PC-9 (cell line): Measurements from ENCODE around the gene LIN7B. TPM values are rescaled to one million over a fixed set of nuclear protein-coding genes. Genes with fewer than 3 reads are reported as not detected.
A peak's percentile ranks its signal among the peaks of the same experiment; 100 is the strongest.

Experiments used
- BruUV-seq: library from RNA; stranded (reverse); fragments of 400-500 nt; replicated peaks from 2 replicates; lab custom pipeline; 2021; lab: Mats Ljungman, UMichigan
- CTCF ChIA-PET: fragments of 300-600 bp; sonication (Branson Sonifier 250); formaldehyde crosslinking; loops from one replicate; lab custom pipeline; 2022; ENCODE audit warnings: antibody characterized with exemption; lab: Charles Lee
- POLR2A ChIA-PET: fragments of 300-600 bp; sonication (Branson Sonifier 250); formaldehyde crosslinking; loops from one replicate; lab custom pipeline; 2022; ENCODE audit warnings: antibody characterized with exemption; ENCODE audit not compliant: unreplicated experiment; lab: Charles Lee
- DNase-seq, 2 experiments: peaks; one replicate each; pipeline versions ENCODE4 v3.0.0 to v3.0.0-alpha.2; 2015 to 2022; ENCODE audit warnings: mixed read lengths in 1 of 2
- H2AFZ ChIP-seq: fragments of 200-600 bp; sonication (generic); 2 replicates; pipeline ENCODE4 v1.8.1; 2017; ENCODE audit warnings: antibody characterized with exemption
- H3F3A ChIP-seq: fragments of 200-600 bp; sonication (generic); 2 replicates; pipeline ENCODE4 v1.8.1; 2017; ENCODE audit warnings: antibody characterized with exemption, mild to moderate bottlenecking, low read depth; ENCODE audit not compliant: insufficient read depth
- H3K27ac ChIP-seq: fragments of 200-600 bp; sonication (generic); 2 replicates; pipeline ENCODE4 v1.6.1; 2016; ENCODE audit warnings: mixed run types
- H3K27me3 ChIP-seq: fragments of 200-600 bp; sonication (generic); 2 replicates; pipeline ENCODE4 v1.6.1; 2016; ENCODE audit warnings: low read depth, mixed run types; ENCODE audit not compliant: insufficient read depth
- H3K36me3 ChIP-seq: fragments of 200-600 bp; sonication (generic); 2 replicates; pipeline ENCODE4 v1.6.1; 2016; ENCODE audit warnings: low read depth, mixed run types
- H3K4me1 ChIP-seq: fragments of 200-600 bp; sonication (generic); replicated peaks from 2 replicates; pipeline ENCODE4 v1.6.1; 2016; ENCODE audit warnings: mixed run types; ENCODE audit not compliant: insufficient read depth
- H3K4me2 ChIP-seq: fragments of 200-600 bp; sonication (generic); 2 replicates; pipeline ENCODE4 v1.6.1; 2017; ENCODE audit warnings: mixed run types
- H3K4me3 ChIP-seq: fragments of 200-600 bp; sonication (generic); 2 replicates; pipeline ENCODE4 v1.6.1; 2016; ENCODE audit warnings: mixed run types
- H3K79me2 ChIP-seq: fragments of 200-600 bp; sonication (generic); 2 replicates; pipeline ENCODE4 v1.6.1; 2017; ENCODE audit warnings: low read depth, mixed run types
- H3K9me2 ChIP-seq: fragments of 200-600 bp; sonication (generic); 2 replicates; pipeline ENCODE4 v1.8.1; 2017; ENCODE audit warnings: mild to moderate bottlenecking; ENCODE audit not compliant: insufficient read depth
- H3K9me3 ChIP-seq: fragments of 200-600 bp; sonication (generic); 2 replicates; pipeline ENCODE4 v1.8.1; 2016; ENCODE audit warnings: low read depth; ENCODE audit not compliant: insufficient read depth
- H4K20me1 ChIP-seq: fragments of 200-600 bp; sonication (generic); 2 replicates; pipeline ENCODE4 v1.8.1; 2017; ENCODE audit not compliant: insufficient read depth
- CTCF ChIP-seq: fragments of 200-600 bp; sonication (generic); conservative IDR thresholded peaks from 2 replicates; pipeline ENCODE4 v1.6.1; 2017; ENCODE audit warnings: mixed run types, antibody characterized with exemption, mild to moderate bottlenecking, moderate library complexity
- EZH2 ChIP-seq: fragments of 200-600 bp; sonication (generic); IDR thresholded peaks from 2 replicates; pipeline ENCODE4 v1.8.0; 2017; ENCODE audit warnings: antibody characterized with exemption, low read depth
- intact Hi-C: fragments of 100-400 bp; cut with micrococcal nuclease; formaldehyde crosslinking; loops from one replicate; pipeline ENCODE4 v1.10.0; 2022; ENCODE audit not compliant: unreplicated experiment
- total RNA-seq: library from RNA; stranded (reverse); gene quantifications from 2 replicates; pipeline ENCODE4 v1.2.3, GENCODE V29; 2021

LIN7B gene
- total RNA-seq, 1 experiment from 2014 or later = 7.0 TPM

DNA sequence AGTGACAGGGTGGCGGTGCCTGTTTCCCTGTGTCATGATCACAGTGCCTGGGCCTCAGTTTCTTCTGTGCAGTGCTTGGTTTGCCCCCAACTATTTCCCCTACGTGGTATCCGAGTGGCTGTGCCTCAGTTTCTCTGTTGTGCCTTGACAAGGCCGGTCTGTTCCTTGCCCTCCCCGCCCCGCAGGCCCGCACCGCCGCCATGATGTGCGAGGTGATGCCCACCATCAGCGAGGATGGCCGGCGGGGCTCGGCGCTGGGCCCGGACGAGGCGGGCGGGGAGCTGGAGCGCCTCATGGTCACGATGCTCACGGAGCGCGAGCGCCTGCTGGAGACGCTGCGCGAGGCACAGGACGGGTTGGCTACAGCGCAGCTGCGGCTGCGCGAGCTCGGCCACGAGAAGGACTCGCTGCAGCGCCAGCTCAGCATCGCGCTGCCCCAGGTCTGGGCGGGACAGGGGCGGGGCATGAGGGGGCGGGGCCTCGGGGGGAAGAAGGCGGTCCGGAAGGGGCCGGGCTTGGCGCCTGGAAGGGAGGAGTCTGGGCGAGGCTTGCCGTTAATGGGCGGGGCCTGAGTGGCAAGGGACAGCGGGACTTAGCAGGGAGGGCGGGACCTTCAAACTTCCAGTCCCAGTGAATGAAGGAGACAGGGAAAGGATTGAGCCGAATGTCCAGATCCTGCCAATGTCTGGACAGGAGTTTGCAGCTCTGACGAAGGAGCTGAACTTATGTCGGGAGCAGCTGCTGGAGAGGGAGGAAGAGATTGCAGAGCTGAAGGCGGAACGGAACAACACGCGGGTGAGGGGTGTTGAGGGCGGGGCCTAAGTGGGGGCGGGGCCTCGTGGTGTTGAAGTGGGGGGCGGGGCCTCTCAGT, 13.7 kb downstream of the LIN7B start:
- H3F3A ChIP-seq = peaks cover 21% of the 10 kb centered on the region; the same call in 1 of the 2 replicates
- peak overlapping the region; percentile 50; the same call in 1 of the 2 replicates for H3K4me3 ChIP-seq
- peak; percentile 88 to 97 for DNase-seq
- POLR2A ChIA-PET = interaction anchor here (0.5 to 0.8 kb wide), 8 partner anchors 71 to 758 kb away, joined by 3 to 22 read pairs (median 6); no protein-coding TSS in a partner anchor
- H3K27ac ChIP-seq = no peak overlapping the region
- no peaks in the 10 kb centered on the region for H3K9me2 ChIP-seq
- no peaks in the 10 kb centered on the region for H3K27me3 ChIP-seq
- CTCF ChIA-PET = interaction anchor here (0.5 to 1.1 kb wide), 9 partner anchors 8 to 314 kb away, joined by 3 to 16 read pairs (median 5); no protein-coding TSS in a partner anchor
- no peaks in the 10 kb centered on the region for H3K79me2 ChIP-seq
- BruUV-seq = no TSS peak
- TF ChIP-seq CTCF (no peak; the same call in 1 of the 2 replicates), EZH2 (no peak)
- H3K36me3 ChIP-seq = no peaks in the 10 kb centered on the region
- intact Hi-C loops = no loop called here
- H3K4me2 ChIP-seq = peak overlapping the region; percentile 73
- H2AFZ ChIP-seq = peak overlapping the region; percentile 80
- H3K4me1 ChIP-seq = peaks cover 18% of the 10 kb centered on the region
- H4K20me1 ChIP-seq = no peaks in the 10 kb centered on the region
- H3K9me3 ChIP-seq = no peaks in the 10 kb centered on the region

- Histone ChIP-seq H3K9me3 (no peaks in the 10 kb centered on the region), H3K4me3 (peak overlapping the region; percentile 50; the same call in 1 of the 2 replicates), H4K20me1 (no peaks in the 10 kb centered on the region), H2AFZ (peak overlapping the region; percentile 76), H3K79me2 (no peaks in the 10 kb centered on the region), H3F3A (peaks cover 21% of the 10 kb centered on the region; the same call in 1 of the 2 replicates), H3K9me2 (no peaks in the 10 kb centered on the region), H3K4me1 (peaks cover 18% of the 10 kb centered on the region), H3K27ac (no peak overlapping the region), H3K27me3 (no peaks in the 10 kb centered on the region), H3K4me2 (peak overlapping the region; percentile 73), H3K36me3 (no peaks in the 10 kb centered on the region)
- TSS peak; percentile 39 for BruUV-seq
- TF ChIP-seq EZH2 (no peak), CTCF (no peak)
- no peak for DNase-seq
- intact Hi-C loops = no loop called here
- CTCF ChIA-PET = interaction anchor here (0.6 kb wide), 1 partner anchor 283 kb away, joined by 5 read pairs; no protein-coding TSS in a partner anchor
- POLR2A ChIA-PET = interaction anchor here (0.8 kb wide), 1 partner anchor 665 kb away, joined by 12 read pairs; no protein-coding TSS in a partner anchor
Measured at GRCh38 chr19:49128545-49129237, 14.5 kb downstream of the LIN7B start.

GRCh38 chr19:49129238-49129583, 15.0 kb downstream of the LIN7B start:
- Histone ChIP-seq H3K79me2 (no peaks in the 10 kb centered on the region), H2AFZ (no peak overlapping the region), H3K4me3 (no peak overlapping the region), H3K27me3 (no peaks in the 10 kb centered on the region), H3K9me3 (no peaks in the 10 kb centered on the region), H3K9me2 (no peaks in the 10 kb centered on the region), H3K27ac (no peak overlapping the region), H3F3A (peaks cover 21% of the 10 kb centered on the region; the same call in 1 of the 2 replicates), H3K4me1 (peaks cover 18% of the 10 kb centered on the region), H3K4me2 (peak overlapping the region; percentile 73), H3K36me3 (no peaks in the 10 kb centered on the region), H4K20me1 (no peaks in the 10 kb centered on the region)
- no peak for TF ChIP-seq CTCF
- no peak for TF ChIP-seq EZH2
- DNase-seq = no peak
- CTCF ChIA-PET = no interaction called here
- intact Hi-C loops = no loop called here
- BruUV-seq = no TSS peak
- POLR2A ChIA-PET = no interaction called here
